Measurements from ENCODE around the gene SPDYE17. TPM values are rescaled to one million over a fixed set of nuclear protein-coding genes. Genes with fewer than 3 reads are reported as not detected.
"Not testable (repeated sequence)": the region's sequence is repeated elsewhere in the genome, so short reads cannot be mapped to it uniquely, and the experiment has no call there.

The SPDYE17 gene
- polyA plus RNA-seq (2012; ENCODE audit: low read depth, missing spikeins) = not detected

DNA sequence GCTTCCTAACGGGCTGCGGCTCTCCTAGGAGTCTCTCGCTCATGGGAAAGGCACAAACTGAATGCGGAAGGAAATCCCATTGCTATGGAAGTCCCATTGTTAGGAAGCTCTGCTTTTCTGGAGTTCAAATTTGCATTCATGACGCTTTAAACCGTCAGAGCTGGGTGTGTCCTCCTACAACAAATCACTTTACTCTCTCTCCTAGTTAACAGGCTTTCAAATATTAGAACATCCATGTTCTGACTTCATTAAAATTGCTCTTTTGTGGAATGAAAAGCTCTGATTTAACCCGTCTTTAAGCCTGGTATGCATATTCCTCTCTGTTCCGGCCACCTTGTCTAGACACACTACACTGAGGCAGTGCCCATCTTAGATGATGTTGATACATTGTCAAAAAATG lies at the start of gene SPDYE17:
TSS of gene SPDYE17 (minus strand) at position 101 of the 400 bp plus-strand sequence. CDS start 1,791 bp downstream, outside the sequence.
- not testable (repeated sequence) for DNase-seq (ENCODE audit: insufficient read length, low spot score); FAIRE-seq

DNA sequence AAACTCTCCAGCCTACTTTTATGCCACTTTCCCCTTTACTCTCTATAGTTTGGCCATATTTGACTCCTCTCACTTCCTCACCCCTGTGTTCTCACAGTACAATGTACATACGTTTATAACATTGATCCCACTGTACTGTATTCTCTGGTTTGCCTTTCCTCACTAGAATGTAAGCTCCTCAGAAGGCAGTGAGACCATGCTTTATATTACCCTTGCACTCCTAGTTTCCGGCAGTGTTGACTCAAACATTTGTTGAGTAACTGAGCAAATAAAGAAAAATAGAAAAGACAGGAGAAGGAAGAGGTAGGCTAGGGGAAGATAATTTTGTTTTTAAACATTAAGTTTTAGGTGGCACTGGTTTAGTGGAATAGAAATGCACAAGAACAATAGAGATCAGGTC lies 48.1 kb upstream of the SPDYE17 start:
- FAIRE-seq; DNase-seq (ENCODE audit: insufficient read length, low spot score): not testable (repeated sequence)

DNA sequence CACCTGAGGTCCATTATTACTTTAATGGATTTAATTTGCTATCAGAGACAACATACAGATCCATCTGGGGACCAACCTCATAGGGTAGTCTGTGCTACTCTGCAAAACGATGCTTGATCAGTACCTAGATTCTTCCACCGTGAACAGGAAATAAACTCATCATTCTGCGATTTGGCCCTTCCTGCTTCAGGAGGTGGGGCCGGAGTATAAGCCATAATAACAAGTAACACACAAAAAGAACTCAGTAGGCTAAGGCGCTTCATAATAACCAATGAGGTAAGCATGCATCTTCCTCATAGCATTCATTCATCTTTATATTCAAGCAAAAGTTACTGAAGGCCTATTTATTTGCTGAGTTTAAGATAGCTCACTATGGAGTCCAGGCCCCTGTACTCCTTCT lies 47.5 kb upstream of the SPDYE17 start:
- not testable (repeated sequence) for DNase-seq (ENCODE audit: insufficient read length, low spot score); FAIRE-seq

GRCh38 chr7:77079112-77079511 lies 47.0 kb upstream of the SPDYE17 start:
- not testable (repeated sequence) for DNase-seq (ENCODE audit: insufficient read length, low spot score); FAIRE-seq

DNA sequence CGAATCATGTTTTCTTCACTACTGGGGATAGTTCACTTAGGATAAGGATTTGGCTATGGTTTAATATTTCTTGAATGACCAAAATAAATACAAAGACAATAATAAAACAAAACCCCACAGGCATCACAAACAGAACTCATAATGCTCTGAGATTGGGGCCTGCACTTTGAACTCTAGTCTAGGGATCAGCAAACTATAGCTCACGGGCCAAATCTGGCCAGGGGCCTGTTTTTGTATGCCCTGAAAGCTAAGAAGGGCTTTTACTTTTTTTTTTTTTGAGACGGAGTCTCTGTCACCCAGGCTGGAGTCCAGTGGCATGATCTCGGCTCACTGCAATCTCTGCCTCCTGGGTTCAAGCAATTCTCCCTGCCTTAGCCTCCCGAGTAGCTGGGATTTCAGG lies 44.9 kb upstream of the SPDYE17 start:
- not testable (repeated sequence) for FAIRE-seq; DNase-seq (ENCODE audit: insufficient read length, low spot score)

- not testable (repeated sequence) for FAIRE-seq; DNase-seq (ENCODE audit: insufficient read length, low spot score)
Measured at GRCh38 chr7:77074786-77075396, 42.7 kb upstream of the SPDYE17 start.

GRCh38 chr7:77071108-77071507 lies 38.9 kb upstream of the SPDYE17 start:
- FAIRE-seq; DNase-seq (ENCODE audit: insufficient read length, low spot score): not testable (repeated sequence)

GRCh38 chr7:77065869-77066268 lies 33.7 kb upstream of the SPDYE17 start:
- FAIRE-seq; DNase-seq (ENCODE audit: insufficient read length, low spot score): not testable (repeated sequence)

GRCh38 chr7:77063732-77064131 lies 31.6 kb upstream of the SPDYE17 start:
- DNase-seq (ENCODE audit: insufficient read length, low spot score); FAIRE-seq: not testable (repeated sequence)

- not testable (repeated sequence) for FAIRE-seq; DNase-seq (ENCODE audit: insufficient read length, low spot score)
Measured at GRCh38 chr7:77062557-77062956, 30.4 kb upstream of the SPDYE17 start, which contains the start of gene SPDYE18. SPDYE18 (minus strand) TSS chr7:77062558; CDS start chr7:77060512, 2,046 bp downstream.

DNA sequence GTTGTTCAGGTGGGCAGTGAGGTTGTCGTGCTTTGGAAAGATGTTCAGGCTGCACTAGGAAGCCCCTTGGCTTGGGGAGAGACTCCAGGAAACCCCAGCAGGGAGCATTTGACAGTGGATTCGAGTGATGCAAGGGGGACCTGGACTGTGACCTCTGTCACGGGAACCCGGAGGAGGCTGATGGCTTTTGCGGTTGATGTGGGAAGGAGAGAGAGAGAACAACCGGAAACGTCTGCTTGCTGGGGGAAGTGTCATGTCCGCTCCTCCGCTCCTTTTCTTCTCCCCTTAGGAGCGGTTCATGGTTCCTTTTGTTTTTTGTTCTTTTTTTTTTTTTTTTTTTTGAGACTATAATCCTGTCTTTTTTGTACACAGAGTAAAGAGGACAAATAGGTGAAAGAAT lies 5.8 kb downstream of the SPDYE17 start:
- not testable (repeated sequence) for FAIRE-seq; DNase-seq (ENCODE audit: insufficient read length, low spot score)

GRCh38 chr7:77010074-77010680 lies 22.0 kb downstream of the SPDYE17 start:
- not testable (repeated sequence) for FAIRE-seq; DNase-seq (ENCODE audit: insufficient read length, low spot score)

- not testable (repeated sequence) for FAIRE-seq; DNase-seq (ENCODE audit: insufficient read length, low spot score)
Measured at GRCh38 chr7:77008000-77008399, 24.2 kb downstream of the SPDYE17 start.

DNA sequence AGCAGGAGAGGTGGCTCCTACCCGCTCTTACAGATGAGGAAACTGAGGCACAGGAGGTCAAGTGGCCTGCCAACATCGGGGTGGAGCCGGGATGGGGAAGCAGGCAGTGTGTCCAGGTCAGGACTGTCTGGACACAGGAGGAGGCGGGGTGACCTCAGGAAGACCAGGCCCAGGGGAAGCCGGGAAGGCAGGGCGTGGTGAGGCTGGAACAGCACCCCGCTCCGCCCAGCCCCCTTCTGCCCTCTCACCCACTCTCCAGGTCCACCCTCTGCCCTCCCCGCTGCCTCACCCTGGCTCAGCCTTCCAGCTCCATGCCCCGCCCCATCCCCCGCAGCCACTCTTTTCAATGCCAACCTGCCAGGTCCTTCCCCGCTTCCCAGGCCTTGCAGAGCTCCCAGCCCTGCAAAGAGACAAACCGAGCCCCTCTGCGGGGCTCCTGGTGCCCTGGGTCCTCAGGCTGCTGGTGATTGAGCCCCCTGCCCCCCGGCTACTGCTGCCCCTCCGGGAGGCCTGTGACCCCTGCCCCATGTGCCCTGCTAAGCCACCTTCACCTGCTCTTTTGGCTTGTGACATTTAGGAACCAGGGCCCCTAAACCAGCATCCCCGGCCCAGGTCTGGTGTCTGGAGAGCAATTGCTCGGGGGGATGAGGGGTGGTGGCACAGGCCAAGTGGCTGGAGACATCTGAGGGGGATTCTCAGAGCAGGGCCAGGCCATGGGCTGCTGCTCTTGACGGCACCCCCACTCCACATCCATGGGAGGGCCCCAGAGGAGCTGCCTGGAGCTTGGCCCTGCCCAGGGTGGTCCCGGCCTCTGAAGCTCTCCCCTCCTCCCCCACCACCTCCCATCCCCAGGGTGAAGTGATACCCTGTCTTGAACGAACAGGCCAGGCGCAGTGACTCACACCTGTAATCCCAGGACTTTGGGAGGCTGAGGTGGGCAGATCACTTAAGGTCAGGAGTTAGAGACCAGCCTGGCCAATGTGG lies 25.7 kb downstream of the SPDYE17 start:
- not testable (repeated sequence) for FAIRE-seq; DNase-seq (ENCODE audit: insufficient read length, low spot score)

DNA sequence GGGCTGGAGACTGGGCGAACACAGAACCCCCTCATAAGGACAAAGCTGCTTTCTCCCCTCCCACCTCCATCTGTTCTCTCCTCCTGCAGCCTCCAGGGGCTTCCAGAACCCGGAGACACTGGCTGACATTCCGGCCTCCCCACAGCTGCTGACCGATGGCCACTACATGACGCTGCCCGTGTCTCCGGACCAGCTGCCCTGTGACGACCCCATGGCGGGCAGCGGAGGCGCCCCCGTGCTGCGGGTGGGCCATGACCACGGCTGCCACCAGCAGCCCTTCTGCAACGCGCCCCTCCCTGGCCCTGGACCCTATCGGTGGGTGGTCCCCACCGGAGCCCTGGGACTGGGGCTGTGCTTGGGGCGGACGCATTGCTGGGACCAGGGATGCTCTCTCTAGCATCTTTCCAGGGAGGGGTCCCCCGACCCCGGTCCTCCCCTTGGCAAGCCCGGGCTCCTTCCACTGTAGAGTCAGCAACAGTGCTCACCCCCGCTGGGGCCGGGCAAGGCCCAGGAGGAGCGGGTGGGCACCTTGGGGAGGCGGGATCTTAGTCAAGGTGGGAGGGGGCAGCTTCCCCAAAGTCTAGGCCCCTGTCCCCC lies 26.6 kb downstream of the SPDYE17 start:
- not testable (repeated sequence) for FAIRE-seq; DNase-seq (ENCODE audit: insufficient read length, low spot score)

GRCh38 chr7:77004151-77004550 lies 28.0 kb downstream of the SPDYE17 start:
- DNase-seq (ENCODE audit: insufficient read length, low spot score); FAIRE-seq: not testable (repeated sequence)

GRCh38 chr7:77003241-77003640 lies 28.9 kb downstream of the SPDYE17 start:
- DNase-seq (ENCODE audit: insufficient read length, low spot score); FAIRE-seq: not testable (repeated sequence)

GRCh38 chr7:77002678-77003233 lies 29.4 kb downstream of the SPDYE17 start:
- DNase-seq (ENCODE audit: insufficient read length, low spot score); FAIRE-seq: not testable (repeated sequence)

GRCh38 chr7:77002104-77002503 lies 30.1 kb downstream of the SPDYE17 start:
- not testable (repeated sequence) for DNase-seq (ENCODE audit: insufficient read length, low spot score); FAIRE-seq

All from GM12891 (cell line).